ENCODE measurements around the gene MLIP.

DNA sequence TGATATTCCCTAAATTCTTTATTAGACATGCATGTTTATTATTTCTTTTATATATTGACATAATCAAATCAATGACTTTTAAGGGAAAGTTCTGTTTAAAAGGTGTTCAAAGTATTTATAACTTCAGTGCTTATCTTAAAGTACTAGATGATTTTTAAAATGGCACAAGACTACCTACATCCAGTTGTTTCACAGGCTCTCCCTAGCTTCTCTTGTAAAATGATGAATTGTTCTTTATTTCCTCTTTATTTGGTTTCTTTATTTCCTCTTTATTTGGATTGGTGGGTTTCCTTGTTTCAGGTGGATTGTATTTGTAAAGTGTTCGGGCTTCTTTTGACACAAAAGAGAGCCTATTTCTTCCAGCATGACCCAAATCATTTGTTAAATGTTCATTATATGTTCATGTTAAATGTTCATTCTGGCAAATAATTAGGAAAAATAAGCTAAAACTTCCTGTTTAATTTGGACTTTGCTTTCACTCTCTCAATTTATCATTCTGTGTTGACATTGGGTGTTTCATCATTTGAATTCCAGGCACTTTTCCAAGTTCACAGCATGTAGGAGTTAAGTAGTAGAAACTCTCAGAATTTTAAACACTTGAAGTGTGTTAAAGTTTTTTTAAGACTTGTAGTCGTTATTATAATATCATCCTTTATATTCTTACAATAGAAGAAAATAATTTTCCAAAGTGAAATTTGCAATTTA, 24.6 kb downstream of the MLIP start:
- TF ChIP-seq, protein P1, sequence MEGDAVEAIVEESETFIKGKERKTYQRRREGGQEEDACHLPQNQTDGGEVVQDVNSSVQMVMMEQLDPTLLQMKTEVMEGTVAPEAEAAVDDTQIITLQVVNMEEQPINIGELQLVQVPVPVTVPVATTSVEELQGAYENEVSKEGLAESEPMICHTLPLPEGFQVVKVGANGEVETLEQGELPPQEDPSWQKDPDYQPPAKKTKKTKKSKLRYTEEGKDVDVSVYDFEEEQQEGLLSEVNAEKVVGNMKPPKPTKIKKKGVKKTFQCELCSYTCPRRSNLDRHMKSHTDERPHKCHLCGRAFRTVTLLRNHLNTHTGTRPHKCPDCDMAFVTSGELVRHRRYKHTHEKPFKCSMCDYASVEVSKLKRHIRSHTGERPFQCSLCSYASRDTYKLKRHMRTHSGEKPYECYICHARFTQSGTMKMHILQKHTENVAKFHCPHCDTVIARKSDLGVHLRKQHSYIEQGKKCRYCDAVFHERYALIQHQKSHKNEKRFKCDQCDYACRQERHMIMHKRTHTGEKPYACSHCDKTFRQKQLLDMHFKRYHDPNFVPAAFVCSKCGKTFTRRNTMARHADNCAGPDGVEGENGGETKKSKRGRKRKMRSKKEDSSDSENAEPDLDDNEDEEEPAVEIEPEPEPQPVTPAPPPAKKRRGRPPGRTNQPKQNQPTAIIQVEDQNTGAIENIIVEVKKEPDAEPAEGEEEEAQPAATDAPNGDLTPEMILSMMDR (IDR thresholded peaks at IDR 0.05) = no peak
- TF ChIP-seq POLR2A (IDR thresholded peaks at IDR 0.05; ENCODE audit: low read depth) (no peak), POLR2AphosphoS5 (IDR thresholded peaks at IDR 0.05) (no peak)
